Posterior cingulate gyrus (tissue), 11 donors: ENCODE data around the gene SELENOK.
"Not testable (repeated sequence)": the region's sequence is repeated elsewhere in the genome, so short reads cannot be mapped to it uniquely, and the experiment has no call there.

Experiments used
- DNase-seq, 10 donors: peaks; one replicate each; pipeline versions ENCODE4 v3.0.0 to v3.0.0-alpha.2; 2020 to 2021; ENCODE audit warnings: mixed read lengths in 3 of 10
- intact Hi-C: fragments of 100-400 bp; cut with DNase I; formaldehyde crosslinking; loops from one replicate; pipeline ENCODE4 v1.15.1; 2023

The SELENOK gene

GRCh38 chr3:53891497-53892285 lies at the start of gene SELENOK:
SELENOK (minus strand) TSS chr3:53891859.
- intact Hi-C loops: loop anchor here (1.0 kb wide), 1 partner anchor 9 kb away; the partner anchor contains the start of gene ACTR8
- DNase-seq: peak; percentile 97 to 100 (median 99)

DNA sequence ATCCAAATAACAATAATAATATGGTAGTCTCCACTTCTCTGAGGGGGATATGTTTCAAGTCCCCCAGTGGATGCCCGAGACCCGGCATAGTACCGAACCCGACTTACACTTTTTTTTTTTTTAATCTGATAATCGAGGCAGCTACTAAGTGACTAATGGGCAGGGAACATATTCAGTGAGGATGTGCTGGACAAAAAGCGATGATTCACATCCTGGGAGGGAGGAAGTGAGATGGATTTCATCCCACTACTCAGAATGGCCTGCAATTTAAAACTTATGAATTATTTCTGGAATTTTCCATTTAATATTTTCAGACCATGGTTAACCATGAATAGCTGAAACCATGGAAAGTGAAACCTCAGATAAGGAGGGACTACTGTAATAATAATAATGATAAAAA lies 49.5 kb upstream of the SELENOK start:
- DNase-seq: no peak
- intact Hi-C loops: no loop called here

DNA sequence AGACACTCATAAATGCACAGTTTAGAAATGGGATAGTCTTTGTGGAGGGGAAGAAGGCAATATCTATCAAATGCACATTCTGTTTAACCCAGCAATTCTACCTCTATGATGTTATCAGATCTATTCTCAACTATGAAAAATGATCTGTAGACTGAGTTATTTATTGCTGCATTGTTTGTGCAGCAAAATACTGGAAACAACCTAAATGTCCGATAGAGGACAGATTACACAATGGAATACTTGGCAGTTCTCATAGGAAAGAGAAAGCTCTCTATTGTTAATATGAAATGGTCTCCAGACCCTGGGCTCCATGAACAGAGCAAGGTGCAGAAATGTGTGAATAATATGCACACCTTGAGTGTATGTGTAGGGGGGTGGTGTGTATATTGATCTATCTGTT lies 49.0 kb upstream of the SELENOK start:
- intact Hi-C loops: no loop called here
- no peak for DNase-seq

DNA sequence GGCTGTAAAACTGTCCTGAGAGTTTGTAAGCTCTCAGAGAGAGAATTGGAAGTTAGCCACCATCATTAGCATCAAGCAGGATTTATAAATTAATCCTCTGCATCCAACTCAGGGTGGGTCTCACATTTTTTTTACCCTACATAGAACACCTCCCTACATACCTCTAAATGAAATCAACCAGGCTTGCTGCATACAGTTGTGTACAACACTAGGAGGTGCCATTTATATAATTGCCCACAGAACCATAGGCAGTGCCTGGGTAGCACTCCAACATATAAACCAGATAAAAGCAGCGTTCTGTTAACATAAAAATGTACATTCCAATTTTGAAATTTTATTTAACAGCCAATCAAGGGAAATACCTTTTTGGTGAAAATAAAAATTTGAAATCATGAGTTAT lies 48.2 kb upstream of the SELENOK start:
- intact Hi-C loops: no loop called here
- DNase-seq: no peak

- DNase-seq: no peak
Observed at GRCh38 chr3:53939086-53939582, 47.5 kb upstream of the SELENOK start.

DNA sequence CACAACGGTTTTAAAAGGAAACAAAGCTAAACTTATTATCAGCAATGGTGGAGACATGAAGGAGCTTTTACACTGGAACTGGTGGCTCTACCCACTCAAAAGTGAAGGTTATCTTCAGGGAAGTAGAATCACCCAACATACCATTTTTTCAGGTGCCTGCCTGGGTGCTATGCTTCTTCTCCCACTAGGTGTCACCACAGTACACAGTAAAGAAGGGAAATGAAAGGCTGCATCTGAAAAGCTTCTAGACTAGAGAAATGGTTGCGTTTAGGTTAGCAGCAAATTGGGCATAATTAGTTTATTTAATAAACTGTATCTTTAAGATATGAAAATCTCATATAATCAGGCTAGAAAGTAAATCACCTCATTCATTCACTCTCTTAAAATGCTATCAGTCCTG lies 47.0 kb upstream of the SELENOK start:
- DNase-seq: peak in 3 of 10 donors; percentile 38 to 77 (median 49)
- intact Hi-C loops: no loop called here

More at GRCh38 chr3:53939086-53939582, 47.5 kb upstream of the SELENOK start:
- intact Hi-C loops: no loop called here

DNA sequence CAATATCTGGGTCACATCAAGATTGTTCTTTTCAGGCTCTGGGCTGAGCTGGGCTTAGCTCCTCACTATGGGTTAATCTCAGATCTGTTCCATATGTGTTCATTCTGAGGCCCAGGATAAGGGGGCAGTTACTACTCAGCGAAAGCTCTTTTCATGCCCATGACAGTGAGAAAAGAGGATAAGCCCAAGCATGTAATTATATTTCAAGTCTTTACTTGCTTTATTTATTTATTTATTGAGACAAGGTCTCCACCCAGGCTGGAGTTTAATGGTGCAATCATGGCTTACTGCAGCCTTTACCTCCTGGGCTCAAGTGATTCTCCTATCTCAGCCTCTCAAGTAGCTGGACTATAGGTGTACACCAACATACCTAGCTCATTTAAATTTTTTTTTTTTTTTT lies 44.7 kb upstream of the SELENOK start:
- DNase-seq: no peak
- intact Hi-C loops: no loop called here

GRCh38 chr3:53935283-53935901 lies 43.7 kb upstream of the SELENOK start:
- no peak for DNase-seq
- intact Hi-C loops: no loop called here

GRCh38 chr3:53927208-53927872 lies 35.7 kb upstream of the SELENOK start:
- intact Hi-C loops, DNase-seq: not testable (repeated sequence)

DNA sequence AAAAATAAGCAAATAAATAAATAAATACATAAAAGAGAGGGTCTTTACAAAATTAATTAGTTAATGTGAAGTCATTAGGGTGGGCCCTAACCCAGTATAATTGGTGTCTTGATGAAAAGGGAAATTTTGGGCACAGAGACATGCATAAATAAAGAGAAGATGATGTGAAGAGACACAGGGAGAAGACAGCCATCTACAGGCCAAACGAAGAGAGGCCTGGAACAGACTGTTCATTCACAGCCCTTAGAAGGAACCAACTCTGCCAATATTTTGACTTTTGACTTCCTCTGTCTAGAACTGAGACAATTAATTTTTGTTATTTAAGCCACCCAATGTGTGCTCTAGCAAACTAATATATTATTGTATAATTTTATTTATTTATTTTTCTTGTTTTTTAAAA lies 29.6 kb upstream of the SELENOK start:
- intact Hi-C loops: no loop called here
- no peak for DNase-seq

GRCh38 chr3:53919741-53920140 lies 28.1 kb upstream of the SELENOK start:
- intact Hi-C loops: no loop called here
- DNase-seq: no peak

GRCh38 chr3:53913401-53913800 lies 21.7 kb upstream of the SELENOK start:
- intact Hi-C loops: no loop called here
- no peak for DNase-seq

DNA sequence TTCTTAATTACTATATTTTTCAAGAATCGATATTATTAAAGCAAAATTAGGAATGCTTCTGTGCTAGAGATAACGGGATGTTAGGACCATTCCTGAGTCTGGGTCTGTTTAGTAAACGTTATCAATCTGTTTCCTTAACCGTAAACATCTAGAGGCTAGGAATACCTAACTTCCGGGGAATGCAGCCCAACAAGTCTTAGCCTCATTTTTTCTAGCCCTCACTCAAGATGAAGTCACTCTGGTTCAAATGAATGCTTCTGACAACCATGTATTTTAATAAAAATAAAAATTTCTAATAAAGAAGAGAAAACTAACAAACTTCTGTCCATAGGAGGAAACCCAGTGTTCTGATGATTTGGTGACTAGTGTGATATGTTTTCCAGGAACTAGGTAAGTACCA lies 11.1 kb upstream of the SELENOK start:
- intact Hi-C loops: no loop called here
- DNase-seq: no peak

- DNase-seq: no peak
- intact Hi-C loops: no loop called here
Observed at GRCh38 chr3:53902067-53902466, 10.4 kb upstream of the SELENOK start.

DNA sequence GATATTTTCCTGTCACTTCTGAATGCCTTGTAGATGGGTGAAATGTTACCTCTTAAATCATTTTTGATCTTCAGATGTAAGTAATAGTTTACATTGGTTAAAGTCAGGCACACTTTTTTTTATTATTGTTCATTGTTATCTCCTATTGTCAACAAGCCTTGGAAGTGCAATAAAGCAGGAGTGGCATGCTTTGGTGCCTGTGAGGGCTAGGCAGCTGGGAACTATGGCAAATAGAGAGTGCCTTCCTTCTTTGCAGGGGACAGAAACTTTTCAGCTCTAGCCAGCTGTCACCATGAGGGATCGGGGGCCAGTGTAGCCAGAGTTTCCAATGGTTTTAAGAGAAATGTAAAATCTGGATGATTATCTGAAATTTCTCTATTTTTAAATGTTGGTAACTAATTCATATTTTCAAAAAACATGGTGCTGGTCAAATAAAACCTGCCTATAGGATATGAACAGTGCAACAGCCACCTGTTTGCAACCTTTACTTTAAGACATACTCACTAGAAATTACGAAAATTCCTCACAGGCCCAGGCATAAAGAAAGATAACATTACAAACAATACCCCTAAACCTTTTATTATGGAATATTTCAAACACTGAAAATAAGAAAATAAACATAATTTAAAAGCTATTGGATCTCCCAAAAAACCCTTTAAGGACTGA lies 9.1 kb upstream of the SELENOK start:
- no peak for DNase-seq
- intact Hi-C loops: no loop called here

GRCh38 chr3:53899750-53900149 lies 8.1 kb upstream of the SELENOK start:
- no peak for DNase-seq
- intact Hi-C loops: no loop called here

DNA sequence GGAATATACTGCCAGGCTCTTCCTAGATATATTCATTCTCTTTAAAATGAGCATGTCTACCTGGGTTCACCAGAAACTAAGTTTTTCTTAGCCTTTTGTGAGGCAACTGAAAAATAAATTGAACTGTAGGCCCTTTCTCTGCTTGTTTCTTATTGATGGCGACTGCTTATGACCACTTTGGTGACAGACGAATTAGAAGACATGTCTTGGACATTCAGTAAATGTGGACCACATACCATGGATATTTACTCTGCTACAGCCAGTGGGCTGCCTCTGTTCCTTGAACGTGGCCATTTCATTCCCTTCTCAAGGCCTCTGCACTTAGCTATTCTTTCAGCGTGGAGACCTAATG lies 603 bp upstream of the SELENOK start:
- no peak for DNase-seq
- intact Hi-C loops: no loop called here

- intact Hi-C loops: loop anchor here (1.0 kb wide), 1 partner anchor 9 kb away; the partner anchor contains the start of gene ACTR8
- DNase-seq: no peak
Observed at GRCh38 chr3:53890726-53891475, 758 bp downstream of the SELENOK start.

DNA sequence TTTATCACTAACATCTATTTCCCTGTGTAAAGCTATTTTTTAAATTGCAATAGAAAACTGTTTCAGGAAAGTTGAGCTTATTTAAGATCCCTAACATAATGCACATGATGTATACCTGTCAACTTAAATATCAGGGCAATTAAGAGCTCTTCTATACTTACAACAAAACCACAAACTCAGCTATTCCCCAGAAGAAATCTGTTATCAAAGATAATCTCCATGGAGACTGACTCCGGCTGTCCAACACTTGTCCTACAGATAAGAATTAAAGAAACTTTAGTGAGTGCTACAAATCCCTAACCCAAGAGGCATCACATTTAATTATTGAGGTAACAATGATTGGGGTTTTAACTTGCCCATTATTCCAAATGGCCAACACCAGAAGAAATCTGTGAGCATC lies 3.4 kb downstream of the SELENOK start:
- intact Hi-C loops: no loop called here
- DNase-seq: no peak

GRCh38 chr3:53887446-53887845 lies 4.2 kb downstream of the SELENOK start:
- intact Hi-C loops: no loop called here
- DNase-seq: no peak
